Suppressor macrophage (primary cell): ENCODE results near the gene SMAD6.

Source experiments
- DNase-seq, 4 experiments: peaks; one replicate each; pipeline ENCODE4 v3.0.0-alpha.2; 2020 to 2022

Gene SMAD6

GRCh38 chr15:66704019-66704802 is 2.2 kb downstream of the SMAD6 start:
- DNase-seq, result no peak

- DNase-seq, result no peak
Measured at GRCh38 chr15:66704803-66705153, 2.7 kb downstream of the SMAD6 start.

GRCh38 chr15:66705277-66706146 is 3.5 kb downstream of the SMAD6 start:
- DNase-seq, result no peak

DNA sequence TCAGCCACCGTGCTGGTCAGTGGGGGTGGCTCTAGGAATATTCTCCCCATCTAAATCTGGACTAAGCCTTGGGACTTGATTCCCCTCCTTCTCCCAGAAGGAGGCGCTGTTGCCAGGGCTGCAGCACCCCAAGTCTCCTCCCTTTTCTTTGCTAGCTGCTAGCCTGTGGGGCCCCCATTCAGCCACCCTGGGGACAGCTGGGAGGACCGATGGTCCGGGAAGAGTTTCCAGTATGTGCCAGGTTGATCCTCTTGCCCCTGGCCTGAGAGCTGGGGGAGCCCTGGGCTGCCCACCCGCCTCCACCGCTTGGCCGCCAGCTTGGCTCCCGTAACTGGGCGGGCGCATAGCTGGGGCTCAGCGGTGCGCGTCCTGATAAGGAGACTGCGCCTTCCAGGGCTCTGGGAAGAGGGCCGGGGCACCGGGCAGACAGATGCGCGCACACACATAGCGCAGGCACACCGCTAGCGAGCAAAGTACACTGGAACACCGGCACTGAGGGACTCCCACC is 4.2 kb downstream of the SMAD6 start:
- DNase-seq, result peak in 2 of 4 experiments; percentile 17 to 33

GRCh38 chr15:66706840-66707239 is 4.8 kb downstream of the SMAD6 start:
- DNase-seq, result no peak

DNA sequence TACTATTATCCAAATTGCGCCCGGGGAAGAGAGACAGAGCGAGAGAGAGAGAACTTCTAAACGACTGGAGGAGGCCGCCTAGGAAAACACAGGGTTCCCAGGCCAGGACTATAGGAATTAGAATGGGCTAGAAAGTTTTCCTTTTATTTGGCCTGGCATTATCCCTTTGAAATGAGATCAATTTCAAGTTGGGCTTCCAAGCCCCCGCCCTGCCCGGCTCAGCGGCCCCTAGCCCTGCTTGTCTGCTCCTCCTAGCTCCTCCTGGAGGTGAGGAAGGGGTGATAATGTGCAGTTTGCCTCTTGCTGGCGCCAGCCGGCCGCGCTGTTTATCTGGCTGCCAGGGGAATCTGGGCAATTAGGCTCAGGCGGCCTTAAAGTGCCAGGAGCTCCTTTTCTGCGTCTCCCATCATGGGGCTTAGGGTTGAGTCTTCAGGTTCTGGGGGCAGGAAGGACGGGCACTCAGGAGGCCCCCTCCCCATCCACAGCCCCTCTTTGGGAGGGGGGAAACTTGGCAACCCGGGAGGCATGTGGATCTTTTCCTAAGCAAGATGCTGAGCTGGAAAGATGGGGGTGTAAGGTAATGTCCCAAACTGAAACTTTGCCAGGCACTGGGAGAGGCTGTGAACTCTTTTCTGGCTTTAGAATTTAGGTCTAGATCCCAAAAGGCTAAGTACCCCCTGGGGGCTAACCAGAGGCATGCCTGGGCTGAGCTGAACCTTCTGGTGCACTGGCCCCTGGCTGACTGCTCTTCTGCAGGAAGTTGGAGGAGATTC is 5.5 kb downstream of the SMAD6 start:
- no peak for DNase-seq

GRCh38 chr15:66708389-66708788 is 6.4 kb downstream of the SMAD6 start:
- DNase-seq, result no peak

DNA sequence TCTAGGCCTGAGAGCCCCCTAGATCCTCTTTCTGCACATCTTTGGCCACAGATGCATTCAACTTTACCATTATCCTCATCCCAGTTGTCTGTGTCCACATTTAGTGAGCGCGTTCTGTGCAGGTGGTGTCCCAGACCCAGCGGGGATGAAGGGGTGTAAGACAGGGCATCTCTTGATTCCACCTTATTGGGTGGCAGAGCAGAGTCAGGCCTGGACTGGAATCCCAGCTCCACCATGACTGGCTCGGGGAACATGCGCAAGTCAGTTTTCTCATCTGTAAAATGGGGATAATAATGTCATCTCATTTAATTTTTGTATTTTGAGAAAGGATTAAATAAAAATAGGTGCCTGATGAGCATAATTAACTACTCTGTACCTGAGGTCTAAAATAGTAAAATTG is 7.8 kb downstream of the SMAD6 start:
- no peak for DNase-seq

DNA sequence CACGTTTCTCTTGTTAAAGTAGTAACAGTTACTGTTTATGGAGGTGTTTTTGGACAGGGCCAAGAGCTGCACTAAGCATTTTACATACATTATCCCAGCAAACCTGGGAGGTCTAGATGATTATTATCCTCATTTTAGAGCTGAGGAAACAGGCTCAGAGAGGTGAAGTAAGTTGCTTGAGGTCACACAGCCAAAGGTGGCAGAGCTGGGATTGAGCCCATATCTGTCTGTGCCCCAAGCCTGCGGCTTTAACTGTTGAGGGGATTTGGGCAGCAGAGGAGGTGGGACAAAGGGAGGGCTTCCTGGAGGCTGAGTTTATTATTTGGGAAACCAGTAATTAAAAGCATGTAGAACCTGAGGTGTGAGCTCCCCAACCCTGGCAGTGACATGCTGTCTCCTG is 9.2 kb downstream of the SMAD6 start:
- no peak for DNase-seq

DNA sequence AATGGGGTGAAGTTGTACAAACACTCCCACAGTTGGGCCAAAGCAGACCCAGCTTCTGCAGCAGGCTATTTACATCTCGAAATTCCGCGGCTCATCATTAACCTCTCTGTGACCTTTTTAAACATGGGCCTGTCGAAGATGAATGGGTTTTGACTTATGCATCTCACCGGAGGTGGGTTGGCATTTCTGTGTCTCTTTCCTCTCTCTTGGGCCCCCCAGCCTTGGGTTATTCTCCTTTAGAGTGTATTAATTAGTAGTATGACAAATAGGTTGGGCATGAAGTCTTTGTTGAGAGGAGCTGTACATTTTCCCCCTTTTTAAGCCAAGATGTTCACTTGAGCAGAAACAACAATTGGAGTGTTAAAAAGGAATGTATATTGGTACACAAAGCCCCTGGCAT is 9.8 kb downstream of the SMAD6 start:
- no peak for DNase-seq

DNA sequence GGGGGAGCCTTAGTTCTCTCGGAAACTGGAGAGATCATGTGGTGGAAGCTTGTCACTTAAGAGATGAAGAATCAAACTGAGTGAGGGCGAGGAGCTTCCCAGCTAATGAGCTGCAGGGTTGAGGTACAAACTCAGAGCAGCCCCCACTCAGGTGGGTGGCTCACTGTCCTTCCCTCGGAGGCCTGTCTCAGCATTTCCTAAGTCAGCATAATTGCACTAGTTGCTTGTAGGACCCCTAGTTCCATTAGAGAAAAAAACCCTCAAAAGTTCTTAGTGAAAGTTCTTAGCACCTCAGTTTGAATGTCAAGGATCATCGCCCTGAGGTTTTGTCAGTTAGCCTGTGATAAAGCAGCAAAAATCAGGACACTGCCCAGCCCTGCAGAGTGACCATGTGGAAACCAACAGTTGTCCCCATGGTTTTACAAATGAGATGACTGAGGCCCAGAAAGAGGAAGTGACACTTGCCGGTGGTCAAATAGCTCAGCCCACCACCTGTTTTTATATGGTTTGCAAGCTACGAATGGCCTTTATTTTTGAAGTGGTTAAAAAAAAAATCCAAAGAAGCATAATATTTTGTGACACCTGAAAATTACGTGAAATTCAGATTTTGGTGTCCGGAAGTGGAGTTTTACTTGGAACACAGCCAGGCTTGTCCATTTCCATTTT is 11.9 kb downstream of the SMAD6 start:
- peak in 3 of 4 experiments; percentile 25 to 55 (median 41) for DNase-seq

- DNase-seq, result peak in 3 of 4 experiments; percentile 29 to 55 (median 46)
Measured at GRCh38 chr15:66714543-66714981, 12.5 kb downstream of the SMAD6 start.

DNA sequence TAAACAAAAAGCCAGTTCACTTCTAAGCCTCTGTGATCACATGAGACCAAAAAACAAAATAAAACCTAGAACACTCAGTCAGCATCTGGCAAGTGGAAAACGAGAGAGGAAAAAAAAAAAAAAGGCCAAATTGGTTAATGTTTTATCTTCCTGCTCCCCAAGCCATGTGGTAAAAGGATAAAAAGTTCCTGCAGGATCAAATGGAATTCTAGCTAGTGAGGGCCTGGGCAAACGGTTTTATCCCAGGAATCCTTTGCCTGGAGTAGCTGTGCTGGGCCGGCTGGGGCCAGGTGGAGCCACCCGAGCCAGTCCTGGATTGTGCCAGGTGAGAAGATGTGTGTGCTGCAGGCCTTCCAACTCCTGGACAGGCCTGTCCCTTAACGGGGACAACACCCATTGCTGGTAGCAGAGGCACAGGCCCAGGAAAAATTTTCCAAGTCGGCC is 13.2 kb downstream of the SMAD6 start:
- DNase-seq, result no peak

GRCh38 chr15:66715720-66716655 is 14.0 kb downstream of the SMAD6 start:
- peak; percentile 37 to 89 (median 75) for DNase-seq

DNA sequence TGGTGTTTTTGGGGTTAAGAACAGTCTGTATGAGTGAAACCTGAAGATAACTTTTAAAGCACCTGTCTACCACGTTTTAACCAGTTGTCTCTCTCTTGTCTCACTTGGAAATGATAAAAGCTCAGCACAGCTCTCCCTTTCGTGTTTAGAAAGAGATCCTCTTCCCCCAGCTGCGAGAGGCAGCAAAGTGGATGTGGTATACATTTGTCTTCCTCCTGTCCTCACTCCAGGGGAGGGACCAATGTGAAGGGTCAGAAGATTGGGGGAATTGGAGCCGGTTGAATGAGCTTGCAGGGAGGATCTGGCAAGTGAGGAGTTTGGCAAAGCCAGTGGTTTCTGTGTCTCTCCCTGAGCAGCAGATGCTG is 14.6 kb downstream of the SMAD6 start:
- peak in 2 of 4 experiments; percentile 43 to 46 for DNase-seq

- DNase-seq, result no peak
Measured at GRCh38 chr15:66718220-66718988, 16.4 kb downstream of the SMAD6 start.

DNA sequence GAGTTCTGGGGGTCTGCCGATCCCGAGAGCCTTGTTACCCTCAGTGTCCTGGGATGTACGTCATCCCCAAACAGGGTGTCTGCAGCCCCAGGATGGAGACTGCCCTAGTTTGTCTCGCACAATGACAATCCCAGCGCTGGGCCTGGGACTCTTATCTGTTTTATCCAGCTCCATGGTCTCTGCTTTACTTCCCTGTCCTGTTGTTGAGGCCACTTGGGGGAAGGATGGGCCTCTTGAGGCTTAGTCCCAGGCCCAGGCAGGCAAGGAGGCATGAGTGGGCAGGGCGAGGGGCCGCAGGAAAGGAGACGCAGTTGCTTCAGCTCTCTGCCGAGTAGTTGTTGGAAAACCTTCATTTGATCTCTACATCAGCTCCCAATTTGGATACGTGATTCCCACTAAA is 17.4 kb downstream of the SMAD6 start:
- DNase-seq, result no peak

DNA sequence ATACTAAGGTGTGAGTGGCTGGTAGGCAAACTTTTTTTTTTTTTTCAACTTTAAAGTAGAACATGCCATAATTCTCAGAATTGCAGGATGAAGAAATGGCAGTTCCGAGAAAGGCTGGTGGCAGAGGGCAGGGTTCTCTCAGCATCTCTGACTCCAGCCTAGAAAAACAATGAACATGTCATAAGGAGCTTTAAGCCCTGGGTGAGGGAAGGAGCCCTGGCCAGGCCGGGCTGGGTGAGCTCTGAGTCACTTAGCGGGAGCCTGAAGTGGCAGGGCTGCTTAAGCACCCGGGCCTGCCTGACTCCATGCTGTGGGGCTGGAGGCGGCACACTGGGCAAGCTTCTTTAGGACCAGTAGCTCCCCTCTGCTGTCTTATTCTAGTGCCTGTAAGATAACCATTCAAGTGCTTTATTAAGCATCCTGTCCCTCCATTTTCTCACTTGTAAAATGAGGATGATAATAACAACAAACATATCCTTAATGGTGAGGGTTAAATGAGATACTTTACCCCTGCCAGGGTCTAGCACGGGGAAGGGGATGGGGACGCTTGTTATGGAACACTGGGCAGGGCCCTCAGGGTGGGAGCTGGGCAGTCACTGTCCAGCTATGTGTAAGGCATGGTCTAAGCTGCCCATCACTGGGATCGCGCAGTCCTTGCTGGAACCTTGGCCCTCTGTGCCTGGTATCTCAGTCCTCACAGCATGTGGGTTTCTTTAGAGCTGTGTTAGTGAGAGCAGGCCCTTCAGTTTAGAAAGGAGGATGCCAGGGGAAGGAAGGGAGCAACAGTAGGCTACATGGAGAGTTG is 18.4 kb downstream of the SMAD6 start:
- peak in 3 of 4 experiments; percentile 27 to 61 (median 56) for DNase-seq

DNA sequence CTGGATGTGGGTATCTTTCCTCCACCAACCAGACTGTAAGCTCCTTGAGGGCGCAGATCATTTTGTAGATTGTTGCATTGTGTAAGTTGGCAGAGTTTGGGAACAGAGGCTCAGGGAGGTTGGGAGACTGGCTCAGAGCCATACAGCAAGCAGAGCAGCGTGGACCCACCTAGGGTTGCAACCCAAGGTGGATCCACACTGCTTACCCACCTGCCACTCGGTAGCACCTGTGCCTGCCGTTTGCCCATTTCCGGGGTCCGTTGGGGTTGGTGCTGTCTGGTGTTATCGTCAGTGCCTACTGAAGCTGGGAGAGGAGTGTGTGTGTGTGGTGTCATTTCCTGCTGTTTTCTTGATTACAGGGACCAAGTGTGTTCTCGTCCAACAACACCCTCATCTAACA is 19.0 kb downstream of the SMAD6 start:
- no peak for DNase-seq
